SIG-M5 (cell line): ENCODE measurements around the gene STEAP1B.
"Not testable (repeated sequence)": the region's sequence is repeated elsewhere in the genome, so short reads cannot be mapped to it uniquely, and the experiment has no call there.

Experiments
- DNase-seq: peaks from one replicate; lab custom pipeline; 2025; lab: John Stamatoyannopoulos, UW

The STEAP1B gene

DNA sequence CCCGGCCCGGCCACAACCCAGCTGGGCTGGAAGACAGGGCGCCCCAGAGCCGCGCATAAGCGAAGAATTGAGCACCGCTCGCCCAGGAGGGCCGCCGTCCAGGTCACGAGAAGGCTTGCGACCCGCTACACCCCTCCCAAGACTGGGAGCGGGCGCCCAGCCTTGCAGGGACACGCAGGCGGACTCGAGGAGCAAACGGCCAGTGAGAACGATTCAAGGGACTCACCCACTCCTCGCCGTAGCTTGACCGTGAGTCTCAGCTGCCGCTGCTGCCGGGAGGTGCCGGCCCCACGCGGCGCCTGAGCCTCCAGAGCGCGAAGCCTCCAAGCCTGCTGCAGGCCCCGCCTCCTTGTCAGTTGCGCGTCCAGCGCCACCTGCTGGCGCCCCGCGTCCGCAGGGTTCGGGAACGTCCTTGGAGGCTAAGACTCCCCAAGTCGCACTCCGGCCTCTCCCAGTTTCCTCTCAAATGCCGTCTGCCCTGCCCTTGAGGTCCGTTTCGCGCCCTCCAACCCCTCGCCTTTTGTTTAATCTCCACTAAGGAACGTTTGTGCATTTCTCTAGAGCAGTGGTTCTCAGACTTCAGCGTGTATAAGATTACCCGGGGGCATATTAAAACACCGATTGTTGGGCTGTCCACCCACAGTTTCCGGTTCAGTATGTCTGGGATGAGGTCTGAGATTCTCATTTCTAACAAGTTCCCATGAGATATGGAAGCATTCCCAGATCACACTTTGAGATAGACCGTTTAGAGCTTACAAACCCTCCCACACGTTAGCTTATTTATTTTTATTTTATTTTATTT is at the start of gene STEAP1B:
TSS of gene STEAP1B (minus strand) at position 301 of the 802 bp plus-strand sequence. CDS start 5,333 bp downstream, outside the sequence.
- not testable (repeated sequence) for DNase-seq

DNA sequence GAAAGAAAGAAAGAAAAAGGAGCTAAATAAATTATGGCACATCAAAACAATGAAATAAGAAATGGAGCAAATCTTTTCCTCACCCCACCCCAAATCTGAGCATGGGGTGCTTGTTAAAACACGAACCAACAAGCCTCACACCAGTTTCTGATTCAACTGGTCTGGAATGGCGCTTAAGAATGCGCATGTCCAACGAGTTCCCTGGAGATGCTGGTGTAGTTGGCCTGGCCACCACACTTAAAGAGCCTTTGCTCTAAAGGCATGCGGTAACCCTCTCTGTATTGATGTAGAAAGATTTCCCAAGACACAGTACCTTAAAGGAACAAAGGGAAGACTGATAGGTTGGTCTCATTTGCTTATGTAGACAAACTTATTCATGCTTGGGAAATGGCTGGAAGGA is 49.1 kb upstream of the STEAP1B start:
- DNase-seq = no peak

DNA sequence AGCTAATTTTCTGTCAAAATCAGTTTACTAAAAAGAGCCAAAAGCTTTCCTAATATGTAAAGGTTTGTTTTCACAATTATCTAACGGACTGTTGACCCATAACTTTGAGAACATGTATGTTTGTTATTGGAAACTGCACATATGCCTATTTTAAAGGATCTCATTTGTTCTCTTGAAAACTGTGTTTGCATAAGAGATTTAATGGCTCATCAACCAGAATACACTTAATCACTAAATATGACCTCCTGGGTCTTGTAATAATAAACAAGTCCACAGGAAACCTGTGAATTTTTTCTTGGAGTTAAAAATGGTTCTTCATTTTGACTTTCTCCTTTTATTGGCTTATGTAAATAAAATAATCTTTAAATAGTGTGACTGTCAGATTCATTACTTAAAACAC is 48.3 kb upstream of the STEAP1B start:
- no peak for DNase-seq

DNA sequence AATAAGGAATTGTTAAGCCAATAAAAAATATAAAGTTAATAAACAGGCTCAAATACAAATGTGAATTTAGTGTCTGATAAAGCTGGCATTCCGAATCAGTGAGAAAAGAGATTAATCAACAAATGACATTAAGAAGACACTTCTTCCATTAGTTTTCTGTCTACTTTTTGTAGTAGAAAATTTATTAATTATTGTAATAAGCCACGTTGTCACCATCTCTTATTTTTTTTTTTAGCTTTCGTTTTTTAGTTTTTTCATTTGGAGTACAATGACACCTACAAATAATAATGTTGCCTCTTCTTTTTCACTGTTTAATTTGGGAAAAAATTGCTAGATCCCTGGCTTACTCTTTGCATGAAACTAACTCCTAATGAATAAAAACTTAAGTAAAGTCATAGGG is 46.8 kb upstream of the STEAP1B start:
- no peak for DNase-seq

DNA sequence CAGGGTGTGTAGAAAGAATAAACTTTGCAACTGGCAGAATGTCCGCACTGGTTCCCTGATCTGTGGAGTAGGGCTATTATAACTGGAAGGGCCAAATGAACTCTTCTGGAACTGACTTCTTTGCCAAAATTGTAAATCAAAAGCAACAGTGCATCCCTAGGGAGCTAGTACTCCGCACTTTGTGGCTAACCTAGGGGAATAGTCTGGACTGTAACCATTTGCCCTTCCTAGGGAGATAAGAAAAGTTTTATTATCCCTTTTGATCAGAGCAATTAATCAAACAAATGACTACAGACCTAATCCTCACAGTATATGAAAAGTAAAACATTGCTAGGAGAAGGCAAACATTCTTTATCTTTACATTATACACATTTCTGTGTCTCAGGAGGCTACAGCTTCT is 45.5 kb upstream of the STEAP1B start:
- DNase-seq = no peak

DNA sequence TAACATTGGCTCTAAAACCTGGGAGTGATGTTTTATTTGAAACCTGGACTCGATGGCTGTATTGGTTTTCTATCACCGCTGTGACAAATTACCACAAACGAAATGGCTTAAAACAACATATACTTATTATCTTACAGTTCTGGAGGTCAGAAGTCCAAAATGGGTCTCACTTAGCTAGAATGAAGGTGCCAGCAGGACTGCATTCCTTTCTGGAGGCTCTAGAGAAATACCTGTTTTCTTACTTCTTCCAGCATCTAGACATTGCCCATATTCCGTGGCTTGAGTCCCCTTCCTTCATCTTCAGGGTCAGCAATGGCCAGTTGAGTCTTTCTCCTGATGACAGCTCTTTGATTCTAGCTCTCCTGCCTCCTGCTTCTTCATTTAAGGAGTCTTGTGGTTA is 44.3 kb upstream of the STEAP1B start:
- no peak for DNase-seq

DNA sequence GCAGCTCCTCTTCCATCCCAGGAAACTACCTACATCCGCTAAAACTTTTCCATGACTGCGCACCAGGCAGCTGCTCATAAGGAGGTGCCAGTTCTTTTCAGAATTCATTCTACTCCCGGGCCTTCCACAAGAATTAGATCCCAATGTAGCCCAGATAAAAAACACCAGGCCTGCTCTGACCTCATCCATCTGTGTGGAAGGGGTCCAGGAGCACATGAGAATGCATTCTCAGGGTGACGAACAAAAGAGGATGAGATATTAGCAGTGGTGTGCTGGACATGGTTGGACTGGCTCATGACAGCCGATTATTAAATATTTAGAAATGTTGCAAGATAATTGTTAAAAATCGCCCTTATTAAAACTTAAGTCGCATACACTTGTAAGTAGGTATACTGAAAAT is 43.2 kb upstream of the STEAP1B start:
- no peak for DNase-seq

DNA sequence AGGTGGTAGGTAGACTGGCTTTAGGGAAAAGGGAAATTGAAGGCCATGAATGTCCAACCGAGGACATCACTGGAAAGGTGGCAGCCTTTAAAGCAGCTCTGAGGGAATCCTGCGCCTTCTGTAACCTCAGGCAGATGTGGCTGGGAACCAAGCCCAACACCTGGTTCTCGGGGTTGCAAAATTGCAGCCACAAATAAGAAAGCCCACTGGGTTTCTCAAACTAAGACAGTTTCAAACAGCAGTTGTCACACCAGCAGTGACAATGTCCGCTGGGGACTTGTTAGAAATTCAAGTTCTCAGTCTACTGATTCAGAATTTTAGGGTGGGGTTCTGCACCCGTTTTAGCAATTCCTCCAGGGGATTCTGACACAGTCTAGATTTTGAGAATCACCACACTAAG is 42.7 kb upstream of the STEAP1B start:
- no peak for DNase-seq

DNA sequence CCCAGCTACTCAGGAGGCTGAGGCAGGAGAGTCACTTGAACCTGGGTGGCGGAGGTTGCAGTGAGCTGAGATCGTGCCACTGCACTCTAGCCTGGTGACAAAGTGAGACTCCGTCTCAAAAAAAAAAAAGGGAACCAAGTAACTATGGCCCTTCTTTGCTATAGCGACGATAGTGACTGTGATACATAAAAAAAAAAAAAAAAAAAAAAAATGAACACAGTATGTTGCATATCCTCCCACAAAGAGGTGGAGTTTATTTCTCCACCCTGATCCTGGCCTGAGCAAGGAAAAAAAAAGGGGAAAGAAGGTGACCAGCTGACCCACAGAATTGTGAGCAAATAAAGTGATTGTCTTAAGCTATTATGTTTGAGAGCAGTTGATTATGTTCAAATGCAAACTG is 42.3 kb upstream of the STEAP1B start:
- DNase-seq = no peak

DNA sequence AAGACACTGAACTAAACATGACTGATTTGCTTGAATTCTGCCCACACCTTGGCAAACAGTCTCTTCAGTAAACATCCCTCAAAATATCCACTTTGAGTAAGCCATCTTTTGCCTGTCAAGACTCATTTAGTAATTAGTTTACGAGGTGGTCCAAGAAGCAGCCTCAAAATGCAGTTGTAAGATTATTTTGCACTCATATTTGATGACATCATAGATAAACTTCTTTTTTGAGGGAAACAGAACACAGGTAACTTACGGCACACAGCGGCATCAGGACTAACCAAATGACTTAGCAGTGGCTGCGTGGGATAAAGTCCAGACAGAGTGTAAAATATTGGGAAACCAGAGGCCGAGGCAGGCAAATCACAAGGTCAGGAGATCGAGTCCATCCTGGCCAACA is 41.8 kb upstream of the STEAP1B start:
- no peak for DNase-seq

DNA sequence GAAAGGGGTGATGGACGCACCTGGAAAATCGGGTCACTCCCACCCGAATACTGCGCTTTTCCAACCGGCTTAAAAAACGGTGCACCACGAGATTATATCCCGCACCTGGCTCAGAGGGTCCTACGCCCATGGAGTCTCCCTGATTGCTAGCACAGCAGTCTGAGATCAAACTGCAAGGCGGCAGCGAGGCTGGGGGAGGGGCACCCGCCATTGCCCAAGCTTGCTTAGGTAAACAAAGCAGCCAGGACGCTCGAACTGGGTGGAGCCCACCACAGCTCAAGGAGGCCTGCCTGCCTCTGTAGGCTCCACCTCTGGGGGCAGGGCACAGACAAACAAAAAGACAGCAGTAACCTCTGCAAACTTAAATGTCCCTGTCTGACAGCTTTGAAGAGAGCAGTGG is 28.5 kb upstream of the STEAP1B start:
- DNase-seq = not testable (repeated sequence)

DNA sequence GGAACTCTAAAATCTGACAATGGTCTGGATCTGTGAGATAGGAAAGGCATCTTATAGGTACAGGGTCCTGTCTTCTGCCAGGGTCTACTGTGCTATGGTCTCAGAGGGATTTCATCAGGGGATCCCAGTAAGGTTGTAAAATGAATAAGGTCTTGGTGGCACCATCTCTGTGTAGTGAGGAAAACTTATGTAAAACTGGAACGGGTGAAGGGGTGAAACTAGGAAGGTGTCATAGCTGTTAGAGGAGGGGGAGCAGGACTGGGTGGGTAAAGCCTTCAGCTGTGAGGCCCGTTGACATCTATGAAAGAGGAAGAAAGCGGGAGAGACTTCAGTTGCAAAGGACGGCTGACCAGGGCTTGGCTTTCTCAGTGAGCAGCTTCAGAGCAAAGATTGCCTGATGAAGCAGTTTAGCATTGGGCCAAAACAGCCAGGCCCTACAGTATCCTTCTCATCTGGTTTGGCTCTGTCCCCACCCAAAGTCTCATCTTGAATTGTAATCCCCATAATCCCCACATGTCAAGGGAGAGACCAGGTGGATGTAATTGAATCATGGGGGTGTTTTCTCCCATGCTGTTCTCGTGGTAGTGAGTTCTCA is 24.5 kb upstream of the STEAP1B start:
- DNase-seq = not testable (repeated sequence)

DNA sequence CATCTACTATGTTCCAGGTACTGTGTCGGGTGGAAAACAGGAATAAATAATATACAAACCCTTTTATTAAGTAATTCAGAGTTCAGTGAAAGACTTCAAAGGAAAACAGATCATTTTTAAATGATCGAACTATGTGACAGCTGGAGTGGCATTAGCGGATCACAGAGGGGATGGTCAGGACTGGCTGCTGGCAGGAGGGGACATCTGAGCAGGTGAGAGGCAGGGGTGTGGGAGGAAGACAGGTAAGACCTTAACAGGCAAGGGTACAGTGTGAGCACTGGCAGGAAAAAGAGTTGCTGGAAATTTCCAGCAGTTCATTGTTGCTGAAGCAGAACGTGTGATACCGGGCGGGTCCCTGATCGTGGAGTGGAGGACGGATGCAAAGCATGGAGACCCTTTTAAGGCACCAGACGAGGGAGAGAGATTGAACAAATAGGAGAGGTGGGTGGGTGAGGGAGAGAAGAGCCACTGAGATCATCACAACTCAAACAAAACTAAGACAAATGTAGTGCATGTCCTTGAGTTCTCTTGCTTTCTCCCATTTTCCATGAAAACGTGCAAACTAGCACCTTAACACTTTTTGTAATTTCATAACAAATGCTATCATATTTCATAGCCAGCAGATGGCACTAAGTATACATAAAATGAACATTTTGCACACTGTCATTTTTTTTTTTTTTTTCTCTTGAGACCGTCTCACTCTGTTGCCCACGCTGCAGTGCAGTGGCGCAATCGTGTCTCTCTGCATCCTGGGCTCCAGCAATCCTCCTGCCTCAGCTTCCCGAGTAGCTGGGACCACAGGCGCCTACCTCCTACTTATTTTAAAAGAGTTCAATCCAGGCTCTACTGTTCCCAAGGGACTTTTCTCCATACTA is 23.7 kb upstream of the STEAP1B start:
- not testable (repeated sequence) for DNase-seq

DNA sequence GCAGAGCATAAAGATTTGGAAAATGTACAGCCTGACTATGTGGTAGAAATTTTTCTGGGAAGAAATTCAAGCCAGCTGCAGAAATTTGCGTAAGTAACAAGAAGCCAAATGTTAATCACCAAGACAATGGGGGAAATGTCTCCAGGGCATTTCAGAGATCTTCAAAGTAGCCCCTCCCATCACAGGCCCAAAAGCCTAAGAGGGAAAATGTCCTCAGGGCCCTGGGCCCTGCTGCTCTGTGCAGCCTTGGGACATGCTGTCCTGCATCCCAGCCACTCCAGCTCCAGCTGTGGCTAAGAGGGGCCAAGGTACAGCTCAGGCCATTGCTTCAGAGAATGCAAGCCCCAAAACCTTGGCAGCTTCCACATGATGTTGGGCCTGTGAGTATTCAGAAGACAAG is 19.6 kb upstream of the STEAP1B start:
- not testable (repeated sequence) for DNase-seq

DNA sequence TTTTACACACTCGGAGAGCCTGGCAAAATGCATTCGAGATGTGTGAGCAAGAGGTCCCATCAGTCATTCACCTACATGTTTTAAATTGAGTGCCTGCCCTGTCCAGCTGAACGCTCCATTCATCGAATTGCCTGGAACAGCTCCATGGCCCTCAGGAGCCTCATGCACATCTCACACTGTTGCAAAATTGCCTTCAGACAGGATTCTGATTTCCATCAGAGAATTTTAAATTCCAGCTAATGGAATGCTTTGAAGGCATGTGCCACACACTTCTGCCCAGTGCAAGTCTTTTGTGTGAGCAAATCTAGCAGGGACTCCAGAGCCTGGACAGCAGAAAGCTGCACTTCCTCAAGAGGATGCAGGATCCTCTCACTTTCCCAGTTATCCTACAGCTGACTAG is 17.0 kb upstream of the STEAP1B start:
- DNase-seq = not testable (repeated sequence)

DNA sequence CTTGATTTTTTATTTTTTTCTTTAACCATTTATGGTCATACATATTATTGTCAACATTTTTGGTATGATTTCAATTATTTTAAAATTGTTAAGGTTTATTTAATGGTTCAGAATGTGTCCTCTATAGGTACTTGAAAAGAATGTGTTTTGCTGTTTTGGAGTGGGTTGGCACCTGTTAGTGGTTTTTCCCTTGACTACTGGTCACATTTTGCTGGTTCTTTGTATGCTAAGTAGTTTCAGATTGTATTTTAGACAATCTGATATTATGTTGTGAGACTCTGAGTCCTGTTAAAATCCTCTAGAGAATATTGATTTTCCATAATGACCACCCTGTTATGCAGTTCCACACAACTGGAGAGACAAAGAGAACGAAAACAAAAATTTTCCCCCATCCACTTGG is 15.0 kb upstream of the STEAP1B start:
- not testable (repeated sequence) for DNase-seq

DNA sequence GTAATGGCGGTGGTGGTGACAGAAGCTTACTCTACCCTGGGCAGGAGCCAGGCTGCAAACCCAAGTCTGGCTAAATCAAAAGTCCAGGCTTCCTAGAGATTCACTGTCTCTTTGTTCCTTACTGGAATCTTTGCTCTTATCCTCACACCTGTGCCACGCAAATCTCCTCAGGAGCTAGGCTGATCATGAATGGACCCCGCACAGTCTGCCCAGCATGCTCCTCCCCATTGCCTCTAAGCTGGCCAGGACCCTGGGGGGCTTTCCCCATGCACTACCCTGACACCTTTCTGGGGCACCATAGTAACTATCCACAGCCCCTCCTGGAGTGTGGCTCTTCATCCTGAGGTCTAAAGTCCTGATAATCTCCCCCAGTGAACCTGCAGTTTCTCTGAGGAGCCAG is 7.3 kb upstream of the STEAP1B start:
- DNase-seq = not testable (repeated sequence)

DNA sequence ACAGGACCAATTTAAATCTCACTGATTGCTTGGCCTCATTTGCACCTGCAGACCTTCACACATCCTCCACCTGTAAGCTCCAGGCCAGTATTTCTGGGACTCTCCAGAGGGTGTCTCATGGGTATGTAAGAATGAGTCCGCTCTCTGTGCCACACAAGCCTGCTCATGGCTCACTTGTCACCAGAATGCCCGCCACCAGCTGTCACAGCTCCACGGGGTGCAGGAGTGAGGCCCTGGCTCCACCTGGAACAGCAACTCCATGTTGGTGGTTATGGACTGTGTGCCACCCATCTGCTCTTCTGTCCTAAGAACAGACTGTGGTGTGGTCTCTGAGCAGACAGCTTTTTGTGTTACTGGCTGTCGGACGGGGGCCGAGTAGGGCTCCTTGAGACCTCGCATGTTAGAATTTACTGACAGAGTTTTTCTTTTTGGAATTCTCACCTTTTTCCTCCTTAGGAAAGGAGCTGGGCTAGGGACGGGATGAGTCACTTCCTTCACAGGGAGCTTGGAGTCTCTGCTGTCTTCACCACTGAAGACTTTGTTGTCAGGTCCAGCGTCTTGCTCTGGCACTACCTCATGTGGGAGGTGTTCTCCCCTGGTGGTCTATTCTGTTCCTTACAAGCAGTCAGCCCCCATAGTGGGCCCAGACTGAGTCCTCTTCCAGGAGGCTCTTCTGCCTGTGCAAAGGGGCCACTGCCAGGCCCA is 6.5 kb upstream of the STEAP1B start:
- DNase-seq = not testable (repeated sequence)

DNA sequence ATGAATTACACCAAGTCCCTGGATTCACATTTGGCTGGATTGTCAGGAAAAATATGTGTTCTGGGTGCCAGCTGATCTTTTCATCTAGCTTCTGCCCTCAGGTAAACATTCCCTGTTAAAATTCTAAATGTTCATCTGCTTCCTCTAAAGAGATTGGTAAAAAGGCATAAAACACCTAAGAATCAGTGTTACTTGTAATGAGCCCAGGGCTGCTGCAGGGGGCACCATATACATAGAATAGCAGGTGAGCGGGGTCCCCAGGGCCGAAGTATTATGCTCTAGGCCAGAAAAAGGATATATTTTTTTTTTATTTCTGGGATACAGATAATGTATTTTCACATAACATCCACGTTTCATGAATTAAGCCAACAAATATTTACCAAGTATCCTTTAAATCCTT is 4.5 kb upstream of the STEAP1B start:
- not testable (repeated sequence) for DNase-seq

DNA sequence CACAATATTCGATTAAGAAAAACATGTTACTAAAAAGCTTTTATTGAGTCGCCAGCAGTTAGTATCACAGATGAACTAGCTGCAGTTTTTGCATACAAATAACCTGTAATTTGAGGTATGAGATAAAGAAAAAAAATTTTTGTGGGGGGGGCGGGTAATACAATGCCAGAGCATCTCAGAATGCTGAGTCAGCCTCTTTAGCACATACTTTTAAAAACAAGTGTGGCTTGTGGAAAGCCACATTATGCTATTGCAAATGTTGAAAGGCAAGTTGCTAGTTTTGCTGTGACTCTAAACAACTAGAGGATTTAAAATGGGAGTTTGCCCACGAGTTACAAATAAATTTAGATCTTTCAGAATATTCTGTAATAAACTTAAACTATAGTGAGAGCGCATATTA is 2.1 kb upstream of the STEAP1B start:
- DNase-seq = not testable (repeated sequence)

DNA sequence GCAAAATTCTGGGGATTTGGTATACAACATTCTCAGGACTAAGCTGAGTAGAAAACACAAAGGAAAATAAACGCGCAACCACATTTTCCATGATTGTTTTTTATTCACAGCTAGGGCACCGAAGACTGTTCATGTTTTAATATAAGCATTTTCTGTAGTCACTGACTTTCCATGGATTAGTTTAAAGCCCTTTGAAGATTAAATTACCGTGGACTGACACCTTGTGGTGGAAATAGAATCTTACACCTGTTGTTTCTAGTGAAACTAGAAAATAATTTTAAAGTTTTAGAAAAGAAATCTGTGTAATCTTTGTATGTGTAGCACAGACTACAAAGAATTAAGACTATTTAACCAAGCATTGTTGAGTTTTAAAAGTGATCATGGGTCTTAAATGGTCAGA is 1.3 kb upstream of the STEAP1B start:
- DNase-seq = not testable (repeated sequence)

DNA sequence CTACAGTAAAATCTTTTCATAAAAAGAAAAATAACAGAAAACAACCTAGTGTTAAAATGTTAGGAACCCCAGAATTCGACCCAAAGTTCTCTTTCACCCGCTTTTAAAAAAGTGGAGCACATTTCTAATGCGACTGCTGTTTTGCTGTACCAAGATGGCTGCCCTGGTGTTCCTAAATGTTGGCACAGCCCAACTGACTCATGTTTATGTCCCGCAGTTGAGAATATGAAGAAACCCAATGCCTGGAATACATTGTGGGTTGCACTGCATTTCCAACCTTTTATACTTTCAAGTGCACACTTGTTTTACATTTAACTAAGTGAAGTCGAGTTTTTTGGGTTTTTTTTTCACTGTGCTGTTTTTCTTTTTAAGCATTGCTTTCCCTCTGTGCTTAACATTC is 944 bp downstream of the STEAP1B start:
- DNase-seq = no peak
